SK-N-MC (cell line): ENCODE data around the gene GPR17.

Experiments used
- DNase-seq: peaks from one replicate; pipeline ENCODE4 v3.0.0-alpha.2; 2011; ENCODE audit warnings: low read depth, low spot score
- H3K27ac ChIP-seq: fragments of 200-600 bp; sonication (generic); 2 replicates; pipeline ENCODE4 v1.5.1; 2016; ENCODE audit warnings: mixed run types
- H3K36me3 ChIP-seq: fragments of 200-600 bp; sonication (generic); 2 replicates; pipeline ENCODE4 v1.6.1; 2017; ENCODE audit warnings: antibody characterized with exemption, low read length, mixed read lengths; ENCODE audit not compliant: insufficient read depth
- H3K4me3 ChIP-seq: fragments of 200-600 bp; sonication (generic); 2 replicates; pipeline ENCODE4 v1.5.1; 2016
- H3K9ac ChIP-seq: fragments of 200-600 bp; sonication (generic); 2 replicates; pipeline ENCODE4 v1.8.0; 2017; ENCODE audit warnings: mixed run types, mixed read lengths; ENCODE audit not compliant: insufficient read length
- H3K9me3 ChIP-seq: fragments of 200-600 bp; sonication (generic); 2 replicates; pipeline ENCODE4 v1.6.1; 2017; ENCODE audit warnings: low read depth, mild to moderate bottlenecking, antibody characterized with exemption, low read length, moderate library complexity, mixed read lengths
- EZH2 ChIP-seq: fragments of 200-600 bp; sonication (generic); IDR thresholded peaks from one replicate; pipeline ENCODE4 v1.6.1; 2017; ENCODE audit warnings: antibody characterized with exemption
- FOXP2 ChIP-seq: optimal IDR thresholded peaks from 2 replicates; pipeline ENCODE3; 2011; ENCODE audit warnings: mild to moderate bottlenecking, moderate library complexity; ENCODE audit not compliant: insufficient read depth; ENCODE audit errors: extremely low read length, control extremely low read depth
- POLR2AphosphoS5 ChIP-seq: IDR thresholded peaks from 2 replicates; pipeline ENCODE4 v1.6.1; 2012; ENCODE audit warnings: mild to moderate bottlenecking, low read depth, low read length, borderline replicate concordance

The GPR17 gene

GRCh38 chr2:127642706-127643438 lies 3.1 kb upstream of the GPR17 start:
- no peak overlapping the region for H3K4me3 ChIP-seq
- peak overlapping the region; percentile 11 for H3K9ac ChIP-seq
- peak overlapping the region; percentile 89 for H3K27ac ChIP-seq
- H3K36me3 ChIP-seq = no peaks in the 10 kb centered on the region
- H3K9me3 ChIP-seq = no peaks in the 10 kb centered on the region
- no peak for TF ChIP-seq EZH2
- no peak for TF ChIP-seq POLR2AphosphoS5
- TF ChIP-seq FOXP2 = no peak
- DNase-seq = no peak

- H3K36me3 ChIP-seq = no peaks in the 10 kb centered on the region
- no peak for DNase-seq
- peak overlapping the region; percentile 89 for H3K27ac ChIP-seq
- H3K4me3 ChIP-seq = no peak overlapping the region
- TF ChIP-seq POLR2AphosphoS5 (no peak), EZH2 (no peak), FOXP2 (no peak)
- peak overlapping the region; percentile 11 for H3K9ac ChIP-seq
- H3K9me3 ChIP-seq = no peaks in the 10 kb centered on the region
Observed at GRCh38 chr2:127643439-127644065, 2.4 kb upstream of the GPR17 start.

GRCh38 chr2:127644066-127645025 lies 1.6 kb upstream of the GPR17 start:
- Histone ChIP-seq H3K4me3 (no peak overlapping the region), H3K36me3 (no peaks in the 10 kb centered on the region), H3K9ac (no peak overlapping the region), H3K9me3 (no peaks in the 10 kb centered on the region), H3K27ac (peak overlapping the region; percentile 11; the same call in 1 of the 2 replicates)
- DNase-seq = no peak
- TF ChIP-seq POLR2AphosphoS5 (no peak), EZH2 (no peak), FOXP2 (no peak)

GRCh38 chr2:127645026-127645394 lies 943 bp upstream of the GPR17 start:
- no peak overlapping the region for H3K4me3 ChIP-seq
- TF ChIP-seq POLR2AphosphoS5 (no peak), FOXP2 (no peak), EZH2 (no peak)
- no peaks in the 10 kb centered on the region for H3K36me3 ChIP-seq
- DNase-seq = no peak
- H3K27ac ChIP-seq = peak overlapping the region; percentile 11
- H3K9ac ChIP-seq = no peak overlapping the region
- H3K9me3 ChIP-seq = no peaks in the 10 kb centered on the region

GRCh38 chr2:127646487-127647241 lies 711 bp downstream of the GPR17 start:
- Histone ChIP-seq H3K36me3 (no peaks in the 10 kb centered on the region), H3K9me3 (no peaks in the 10 kb centered on the region), H3K4me3 (no peak overlapping the region), H3K27ac (peak overlapping the region; percentile 95), H3K9ac (peak overlapping the region; percentile 0)
- no peak for DNase-seq
- TF ChIP-seq FOXP2 (no peak), POLR2AphosphoS5 (no peak), EZH2 (no peak)

GRCh38 chr2:127647242-127648190 lies 1.6 kb downstream of the GPR17 start:
- H3K4me3 ChIP-seq = no peak overlapping the region
- peak overlapping the region; percentile 35 for H3K9ac ChIP-seq
- TF ChIP-seq EZH2 = no peak
- no peak for TF ChIP-seq FOXP2
- H3K27ac ChIP-seq = peak overlapping the region; percentile 95
- no peaks in the 10 kb centered on the region for H3K36me3 ChIP-seq
- no peak for DNase-seq
- H3K9me3 ChIP-seq = no peaks in the 10 kb centered on the region

GRCh38 chr2:127648321-127648720 lies 2.4 kb downstream of the GPR17 start:
- Histone ChIP-seq H3K36me3 (no peaks in the 10 kb centered on the region), H3K4me3 (no peak overlapping the region), H3K27ac (peak overlapping the region; percentile 95), H3K9me3 (no peaks in the 10 kb centered on the region), H3K9ac (peak overlapping the region; percentile 35)
- DNase-seq = no peak
- TF ChIP-seq FOXP2 = no peak
- TF ChIP-seq EZH2 = no peak
